Transverse colon (tissue), 4 donors: Measurements from ENCODE around the gene ZFAND3.

Source experiments
- CTCF ChIP-seq, 5 experiments: fragments of 200-600 bp in 3 of 5; fragments of 450-650 bp in 2 of 5; sonication (generic) in 3 of 5; IDR thresholded peaks; 1 replicate in 2 of 5; 2 replicates in 3 of 5; pipeline ENCODE4 v1.5.1; 2016 to 2017; ENCODE audit warnings: antibody characterized with exemption in 5 of 5, inconsistent platforms in 3 of 5, mild to moderate bottlenecking in 2 of 5, moderate library complexity in 1 of 5
- EP300 ChIP-seq: sonication (generic); formaldehyde crosslinking; IDR thresholded peaks from one replicate; pipeline ENCODE4 v1.6.1; 2017; ENCODE audit warnings: antibody characterized with exemption, low read depth
- POLR2A ChIP-seq: fragments of 450-650 bp; IDR thresholded peaks from one replicate; pipeline ENCODE4 v1.6.1; 2016; ENCODE audit warnings: antibody characterized with exemption, mild to moderate bottlenecking, moderate library complexity
- POLR2AphosphoS5 ChIP-seq, 3 donors: sonication (generic); formaldehyde crosslinking; IDR thresholded peaks; one replicate each; pipeline ENCODE4 v1.6.1; 2016; ENCODE audit warnings: antibody characterized with exemption in 3 of 3

GRCh38 chr6:37956711-37957275 lies 137.3 kb downstream of the ZFAND3 start:
- no peak for TF ChIP-seq CTCF (IDR thresholded peaks at IDR 0.05)
- no peak for TF ChIP-seq POLR2AphosphoS5 (IDR thresholded peaks at IDR 0.05)
- TF ChIP-seq POLR2A = no peak
- no peak for TF ChIP-seq EP300
